Lower leg skin (tissue), 3 donors: ENCODE results near the gene ZNF821.

ENCODE experiments used
- CTCF ChIP-seq, 3 donors: fragments of 450-650 bp; IDR thresholded peaks; one replicate each; pipeline ENCODE4 v1.5.1; 2016; ENCODE audit warnings: antibody characterized with exemption in 3 of 3, mild to moderate bottlenecking in 3 of 3, moderate library complexity in 2 of 3
- POLR2A ChIP-seq, 2 donors: fragments of 450-650 bp; IDR thresholded peaks; one replicate each; pipeline ENCODE4 v1.6.1; 2016 to 2017; ENCODE audit warnings: antibody characterized with exemption in 2 of 2, mild to moderate bottlenecking in 1 of 2, moderate library complexity in 1 of 2

GRCh38 chr16:71826533-71827017 is 57.4 kb downstream of the ZNF821 start:
- no peak for TF ChIP-seq CTCF (IDR thresholded peaks at IDR 0.05)
- no peak for TF ChIP-seq POLR2A (IDR thresholded peaks at IDR 0.05)
